NCI-H748 (cell line): ENCODE measurements around the gene ACTN1.

Experiments
- DNase-seq: peaks from one replicate; lab custom pipeline; 2025; ENCODE audit not compliant: unreplicated experiment; lab: John Stamatoyannopoulos, UW

ACTN1 gene

GRCh38 chr14:68836082-68836481 is 143.0 kb downstream of the ACTN1 start:
- DNase-seq: no peak

- DNase-seq: no peak
Measured at GRCh38 chr14:68834816-68835215, 144.3 kb downstream of the ACTN1 start.

DNA sequence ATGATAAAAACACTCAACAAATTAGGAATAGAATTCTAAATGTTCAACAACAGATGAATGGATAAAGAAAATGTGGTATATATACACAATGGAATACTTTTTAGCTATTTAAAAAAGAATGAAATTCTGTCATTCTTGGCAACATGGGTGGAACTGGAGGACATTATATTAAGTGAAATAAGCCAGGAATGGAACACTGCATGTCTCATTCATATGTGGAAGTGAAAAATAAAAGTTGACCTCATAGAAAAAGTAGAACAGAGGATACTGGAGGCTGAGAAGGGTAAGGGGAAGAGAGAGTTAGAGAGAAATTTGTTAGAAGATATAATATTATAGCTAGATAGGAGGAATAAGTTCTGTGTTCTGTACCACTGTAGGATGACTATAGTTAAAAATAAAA is 150.4 kb downstream of the ACTN1 start:
- DNase-seq: no peak

DNA sequence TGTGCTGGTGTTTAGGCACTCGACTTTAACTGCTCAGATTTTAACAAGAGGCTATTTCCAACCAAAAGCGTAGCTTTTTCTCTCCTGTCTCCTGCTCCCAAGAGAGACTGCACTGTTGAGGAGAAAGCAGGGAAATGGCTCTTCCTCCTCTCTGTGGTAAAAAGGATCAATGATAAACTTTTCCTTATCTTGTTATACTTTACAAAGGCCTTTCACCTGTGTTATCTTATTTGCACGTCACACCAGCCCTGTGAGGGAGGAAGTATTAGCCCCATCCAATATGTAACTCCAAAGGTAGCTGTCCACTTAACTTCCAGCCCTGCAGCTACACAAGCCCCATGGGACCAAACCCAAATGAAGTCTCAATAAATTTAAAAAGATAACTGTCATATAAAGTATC is 153.4 kb downstream of the ACTN1 start:
- DNase-seq: no peak

- DNase-seq: peak; percentile 76
Measured at GRCh38 chr14:68824517-68825347, 154.4 kb downstream of the ACTN1 start.

DNA sequence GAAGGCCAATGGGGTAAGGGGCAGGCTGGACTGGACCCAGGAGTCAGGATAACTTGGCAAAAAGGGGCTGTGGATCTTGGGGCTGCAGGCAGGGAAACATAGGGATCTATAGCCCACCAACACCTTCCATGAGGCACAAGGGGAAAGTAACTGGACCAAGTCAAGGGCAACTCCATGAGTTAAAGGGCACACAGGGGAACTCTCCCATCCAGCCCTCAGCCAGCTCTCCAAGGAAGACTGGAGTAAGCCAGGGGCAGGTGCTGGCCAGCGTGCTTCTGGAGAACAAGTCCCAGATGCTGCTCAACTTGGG is 154.9 kb downstream of the ACTN1 start:
- no peak for DNase-seq
